Stimulated activated CD8-positive, alpha-beta memory T cell treated with anti-CD3 and anti-CD28 coated beads, Interleukin-12 subunit alpha, Interleukin-12 subunit beta, amount 100 ng/mL, for 24 hours (primary cell): ENCODE results near the gene NHP2.

Source experiments
- DNase-seq: peaks from one replicate; pipeline ENCODE4 v3.0.0-alpha.2; 2020; ENCODE audit errors: extremely low read depth

NHP2 gene

GRCh38 chr5:178176791-178177190 is 23.1 kb upstream of the NHP2 start:
- no peak for DNase-seq

- no peak for DNase-seq
Measured at GRCh38 chr5:178174456-178174855, 20.8 kb upstream of the NHP2 start.

- no peak for DNase-seq
Measured at GRCh38 chr5:178170455-178170854, 16.8 kb upstream of the NHP2 start.

GRCh38 chr5:178165581-178165980 is 11.9 kb upstream of the NHP2 start:
- DNase-seq, result no peak

GRCh38 chr5:178163772-178164735 is 10.4 kb upstream of the NHP2 start:
- DNase-seq, result peak; percentile 71

GRCh38 chr5:178162481-178162880 is 8.8 kb upstream of the NHP2 start:
- DNase-seq, result no peak

GRCh38 chr5:178160176-178160575 is 6.5 kb upstream of the NHP2 start:
- no peak for DNase-seq

- no peak for DNase-seq
Measured at GRCh38 chr5:178155065-178155464, 1.4 kb upstream of the NHP2 start.

GRCh38 chr5:178152491-178153444 is 917 bp downstream of the NHP2 start:
- DNase-seq, result no peak

GRCh38 chr5:178150977-178151734 is 2.5 kb downstream of the NHP2 start:
- DNase-seq, result no peak

GRCh38 chr5:178149199-178149932 is 4.3 kb downstream of the NHP2 start:
- no peak for DNase-seq

GRCh38 chr5:178147406-178147805 is 6.3 kb downstream of the NHP2 start:
- no peak for DNase-seq

GRCh38 chr5:178145965-178146820 is 7.5 kb downstream of the NHP2 start:
- peak; percentile 37 for DNase-seq

GRCh38 chr5:178143901-178144300 is 9.8 kb downstream of the NHP2 start:
- no peak for DNase-seq

- no peak for DNase-seq
Measured at GRCh38 chr5:178143246-178143645, 10.4 kb downstream of the NHP2 start.

GRCh38 chr5:178142642-178143041 is 11.0 kb downstream of the NHP2 start:
- DNase-seq, result no peak

- DNase-seq, result no peak
Measured at GRCh38 chr5:178141550-178141949, 12.1 kb downstream of the NHP2 start.

GRCh38 chr5:178137991-178138390 is 15.7 kb downstream of the NHP2 start:
- DNase-seq, result no peak

GRCh38 chr5:178136990-178137389 is 16.7 kb downstream of the NHP2 start:
- DNase-seq, result no peak

GRCh38 chr5:178131446-178131996 is 22.2 kb downstream of the NHP2 start:
- no peak for DNase-seq
